ENCODE measurements around the gene PCYT2. TPM values are rescaled to one million over a fixed set of nuclear protein-coding genes. Genes with fewer than 3 reads are reported as not detected.

The PCYT2 gene
- 131 and 163 TPM in 2 replicates for total RNA-seq

DNA sequence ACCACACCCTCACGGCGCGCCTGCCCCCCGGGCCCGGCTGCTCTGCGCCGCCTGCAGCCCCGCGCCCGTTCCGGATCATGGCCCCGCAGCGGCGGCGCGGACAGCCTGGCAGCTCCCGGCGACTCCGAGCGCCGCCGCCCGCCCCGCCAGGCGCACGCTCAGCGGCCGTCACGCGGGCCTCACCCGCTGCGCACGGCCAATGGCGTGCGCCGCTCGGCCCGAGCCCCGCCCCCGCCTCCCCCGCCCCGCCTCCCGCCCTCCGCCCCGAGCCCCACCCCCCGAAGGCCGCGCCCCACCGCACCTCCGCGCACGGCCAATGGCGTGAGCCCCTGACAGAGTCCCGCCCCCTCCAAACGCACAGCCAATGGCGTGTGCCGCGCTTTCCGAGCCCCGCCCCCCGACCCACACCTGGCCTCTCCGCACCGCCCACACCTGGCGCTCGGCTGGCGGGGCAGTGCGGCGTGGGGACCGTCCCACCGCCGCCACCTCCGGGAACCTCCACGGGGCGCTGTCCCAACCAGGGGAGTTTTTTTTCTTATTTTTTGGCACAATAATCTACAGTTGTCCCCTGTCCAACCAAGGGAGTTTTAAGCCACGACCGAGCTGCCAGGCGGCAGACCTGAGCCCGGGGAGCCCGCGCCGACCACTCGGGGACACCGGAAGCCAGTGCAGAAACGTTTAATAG is at the start of gene PCYT2:
PCYT2 (minus strand) TSS at position 123 of the 685 bp plus-strand sequence; CDS start at position 79, 44 bp downstream.

DNA sequence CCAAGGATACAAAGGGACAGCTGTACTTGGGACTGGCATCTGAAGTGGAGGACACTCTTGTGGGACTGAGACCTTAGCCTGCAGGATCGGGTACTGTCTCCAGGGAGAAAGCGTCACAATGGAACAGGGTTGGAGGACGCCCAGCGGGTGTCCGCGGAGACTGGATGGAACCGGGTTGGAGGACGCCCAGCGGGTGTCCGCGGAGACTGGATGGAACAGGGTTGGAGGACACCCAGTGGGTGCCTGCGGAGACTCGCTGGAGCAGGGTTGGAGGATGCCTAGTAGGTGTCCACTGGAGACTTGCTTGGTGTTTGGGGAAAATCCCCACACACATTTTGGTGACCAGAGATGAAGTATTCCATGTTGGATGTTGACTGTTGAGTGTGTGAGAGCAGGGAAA is 36.0 kb upstream of the PCYT2 start, which contains the start of gene MYADML2:
MYADML2 (minus strand) TSS at position 45 of the 400 bp plus-strand sequence. CDS start 5,492 bp downstream, outside the sequence.

GRCh38 chr17:81927653-81928543 is 16.7 kb upstream of the PCYT2 start, which contains the start of gene MAFG:
Gene MAFG (minus strand): TSS chr17:81927735. CDS start chr17:81923185, 4,550 bp downstream.

DNA sequence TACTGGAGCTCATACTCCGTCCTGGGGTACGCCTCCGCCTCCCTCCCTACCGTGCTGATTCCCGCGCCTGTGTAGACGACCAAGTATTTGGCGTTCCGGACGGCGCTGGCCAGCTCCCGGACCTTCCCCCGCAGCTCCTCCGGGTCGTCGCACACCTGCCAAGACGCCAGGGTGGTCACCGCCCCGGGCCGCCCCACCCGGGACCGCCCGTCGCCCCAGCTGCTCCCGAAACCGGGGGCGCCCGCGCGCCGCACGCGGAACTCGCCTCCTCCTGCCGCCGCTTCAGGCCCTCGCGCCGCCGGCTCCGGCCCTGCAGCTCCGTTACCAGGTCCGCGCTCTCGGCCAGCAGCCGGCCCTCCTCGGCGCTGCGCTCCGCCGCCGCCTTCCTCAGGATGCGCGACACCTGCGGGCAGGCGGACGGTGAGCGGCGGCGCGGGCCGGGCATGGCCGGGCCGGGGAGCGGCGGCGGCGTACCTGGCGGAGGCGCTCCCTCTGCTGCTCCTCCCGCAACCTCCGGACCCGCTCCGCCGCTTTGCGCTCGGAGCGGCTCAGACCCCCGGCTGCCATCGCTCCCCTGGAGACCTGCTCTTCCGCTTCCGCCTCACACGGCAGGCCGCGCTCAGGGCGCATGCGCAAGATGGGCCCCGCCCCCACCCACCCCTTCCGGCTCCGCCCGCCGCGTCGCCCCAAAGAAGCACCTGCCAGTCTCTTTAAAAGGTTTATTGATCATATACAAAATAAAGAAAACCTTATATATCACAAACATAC is 6.5 kb upstream of the PCYT2 start, which contains the start of gene SIRT7:
SIRT7 (minus strand) TSS at position 612 of the 768 bp plus-strand sequence; CDS start at position 567, 45 bp downstream.

GRCh38 chr17:81902023-81902652 is 9.1 kb downstream of the PCYT2 start, which contains the start of gene NPB:
Gene NPB (plus strand): TSS chr17:81902238. CDS start chr17:81902278, 40 bp downstream.

GRCh38 chr17:81870981-81871386 is 40.2 kb downstream of the PCYT2 start, which contains the start of gene ARHGDIA:
Gene ARHGDIA (minus strand): TSS chr17:81871337. CDS start chr17:81869930, 1,407 bp downstream.

GRCh38 chr17:81859906-81860755 is 51.1 kb downstream of the PCYT2 start, which contains the start of gene P4HB:
Gene P4HB (minus strand): TSS chr17:81860535. CDS start chr17:81860471, 64 bp downstream.

Other genes starting within 250 kb of the PCYT2 start
- gene OXLD1, start 244.8 kb downstream of the PCYT2 start, total RNA-seq, result 50.7 and 58.1 TPM in 2 replicates
- gene CCDC137, start 244.7 kb downstream of the PCYT2 start, total RNA-seq, result 11.8 and 17.7 TPM in 2 replicates
- gene ARL16, start 227.6 kb downstream of the PCYT2 start, total RNA-seq, result 37.7 and 46.4 TPM in 2 replicates
- 88.8 and 125 TPM in 2 replicates for gene HGS, start 227.4 kb downstream of the PCYT2 start, total RNA-seq
- gene MRPL12, start 208.0 kb downstream of the PCYT2 start, total RNA-seq, result 80.1 and 94.3 TPM in 2 replicates
- 12.7 and 23.0 TPM in 2 replicates for gene SLC25A10, start 199.1 kb downstream of the PCYT2 start, total RNA-seq
- gene GCGR, start 107.2 kb downstream of the PCYT2 start, total RNA-seq, result not detected in 2 replicates
- 103 and 127 TPM in 2 replicates for gene MCRIP1, start 78.1 kb downstream of the PCYT2 start, total RNA-seq
- gene PPP1R27, start 76.3 kb downstream of the PCYT2 start, total RNA-seq, result not detected in 2 replicates
- 1,723 and 2,500 TPM in 2 replicates for gene P4HB, start 50.9 kb downstream of the PCYT2 start, total RNA-seq
- 282 and 361 TPM in 2 replicates for gene ARHGDIA, start 40.1 kb downstream of the PCYT2 start, total RNA-seq
- 235 and 249 TPM in 2 replicates for gene ALYREF, start 19.8 kb downstream of the PCYT2 start, total RNA-seq
- 273 and 321 TPM in 2 replicates for gene ANAPC11, start 19.7 kb downstream of the PCYT2 start, total RNA-seq
- under 0.01 TPM in 1 of 2 replicates, not detected in the other for gene NPB, start 9.2 kb downstream of the PCYT2 start, total RNA-seq
- 23.7 and 27.7 TPM in 2 replicates for gene SIRT7, start 6.8 kb upstream of the PCYT2 start, total RNA-seq
- gene MAFG, start 16.3 kb upstream of the PCYT2 start, total RNA-seq, result 8.3 and 8.4 TPM in 2 replicates
- gene PYCR1, start 25.9 kb upstream of the PCYT2 start, total RNA-seq, result 183 and 184 TPM in 2 replicates
- not detected in 2 replicates for gene MYADML2, start 35.8 kb upstream of the PCYT2 start, total RNA-seq
- gene NOTUM, start 49.8 kb upstream of the PCYT2 start, total RNA-seq, result not detected in 2 replicates
- gene ASPSCR1, start 66.2 kb upstream of the PCYT2 start, total RNA-seq, result 28.0 and 32.1 TPM in 2 replicates
- gene CENPX, start 111.5 kb upstream of the PCYT2 start, total RNA-seq, result 121 and 149 TPM in 2 replicates
- gene LRRC45, start 111.9 kb upstream of the PCYT2 start, total RNA-seq, result 16.4 and 20.4 TPM in 2 replicates
- gene RAC3, start 120.3 kb upstream of the PCYT2 start, total RNA-seq, result 27.1 and 38.8 TPM in 2 replicates
- gene DCXR, start 126.3 kb upstream of the PCYT2 start, total RNA-seq, result 180 and 192 TPM in 2 replicates
- 63.3 and 67.2 TPM in 2 replicates for gene RFNG, start 140.4 kb upstream of the PCYT2 start, total RNA-seq
- gene GPS1, start 140.5 kb upstream of the PCYT2 start, total RNA-seq, result 179 and 206 TPM in 2 replicates
- gene DUS1L, start 154.4 kb upstream of the PCYT2 start, total RNA-seq, result 60.5 and 72.7 TPM in 2 replicates
- gene FASN, start 186.8 kb upstream of the PCYT2 start, total RNA-seq, result 574 and 633 TPM in 2 replicates